ENCODE data around the gene MSH5.

- TF ChIP-seq, protein P1, sequence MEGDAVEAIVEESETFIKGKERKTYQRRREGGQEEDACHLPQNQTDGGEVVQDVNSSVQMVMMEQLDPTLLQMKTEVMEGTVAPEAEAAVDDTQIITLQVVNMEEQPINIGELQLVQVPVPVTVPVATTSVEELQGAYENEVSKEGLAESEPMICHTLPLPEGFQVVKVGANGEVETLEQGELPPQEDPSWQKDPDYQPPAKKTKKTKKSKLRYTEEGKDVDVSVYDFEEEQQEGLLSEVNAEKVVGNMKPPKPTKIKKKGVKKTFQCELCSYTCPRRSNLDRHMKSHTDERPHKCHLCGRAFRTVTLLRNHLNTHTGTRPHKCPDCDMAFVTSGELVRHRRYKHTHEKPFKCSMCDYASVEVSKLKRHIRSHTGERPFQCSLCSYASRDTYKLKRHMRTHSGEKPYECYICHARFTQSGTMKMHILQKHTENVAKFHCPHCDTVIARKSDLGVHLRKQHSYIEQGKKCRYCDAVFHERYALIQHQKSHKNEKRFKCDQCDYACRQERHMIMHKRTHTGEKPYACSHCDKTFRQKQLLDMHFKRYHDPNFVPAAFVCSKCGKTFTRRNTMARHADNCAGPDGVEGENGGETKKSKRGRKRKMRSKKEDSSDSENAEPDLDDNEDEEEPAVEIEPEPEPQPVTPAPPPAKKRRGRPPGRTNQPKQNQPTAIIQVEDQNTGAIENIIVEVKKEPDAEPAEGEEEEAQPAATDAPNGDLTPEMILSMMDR (optimal IDR thresholded peaks at IDR 0.05 in 1 of 3, IDR thresholded peaks at IDR 0.05 in 1 of 3, conservative IDR thresholded peaks at IDR 0.05 in 1 of 3; ENCODE audit: extremely low read depth in 1 of 3, insufficient read depth in 2 of 3, low read length in 3 of 3): no peak
- TF ChIP-seq EZH2 (IDR thresholded peaks at IDR 0.05; ENCODE audit: low read length): no peak
Measured at GRCh38 chr6:31723245-31723979, 16.4 kb upstream of the MSH5 start, which contains the start of gene MPIG6B.

Data from keratinocyte (primary cell).